DND-41 (cell line): ENCODE results near the gene S100A14.
"Not testable (repeated sequence)": the region's sequence is repeated elsewhere in the genome, so short reads cannot be mapped to it uniquely, and the experiment has no call there.

Experiments
- ATAC-seq: fragments of 200-7000 bp; cut with Tn5 transposase; 3 replicates; pipeline ENCODE4 v1.9.1; 2021; ENCODE audit warnings: low read depth; ENCODE audit not compliant: insufficient read depth
- DNase-seq: peaks from one replicate; pipeline ENCODE4 v3.0.0-alpha.2; 2020
- H2AFZ ChIP-seq: 2 replicates; pipeline ENCODE4 v1.6.0; 2012; ENCODE audit warnings: low read depth, low read length
- H3K27ac ChIP-seq: 2 replicates; pipeline ENCODE4 v1.5.1; 2012; ENCODE audit warnings: low read length, inconsistent platforms
- H3K27me3 ChIP-seq: fragments of 200-600 bp; sonication (generic); 2 replicates; pipeline ENCODE4 v1.6.0; 2012; ENCODE audit warnings: low read length, mild to moderate bottlenecking, inconsistent platforms; ENCODE audit not compliant: insufficient read depth, poor library complexity
- H3K36me3 ChIP-seq: 2 replicates; pipeline ENCODE4 v1.5.1; 2012; ENCODE audit warnings: low read length, inconsistent platforms; ENCODE audit not compliant: insufficient read depth
- H3K4me1 ChIP-seq: 2 replicates; pipeline ENCODE4 v1.5.1; 2012; ENCODE audit warnings: mild to moderate bottlenecking, low read length; ENCODE audit not compliant: insufficient read depth
- H3K4me2 ChIP-seq: 2 replicates; pipeline ENCODE4 v1.6.0; 2012; ENCODE audit warnings: mild to moderate bottlenecking, moderate library complexity, low read length, inconsistent platforms; ENCODE audit not compliant: insufficient read depth
- H3K4me3 ChIP-seq, 2 experiments: fragments of 200-600 bp in 1 of 2; shearing (Covaris generic) in 1 of 2; 2 replicates each; pipeline ENCODE4 v1.5.1; 2012 to 2016; ENCODE audit warnings: inconsistent platforms in 2 of 2, low read length in 2 of 2, mild to moderate bottlenecking in 2 of 2, low read depth in 1 of 2, moderate library complexity in 1 of 2
- H3K79me2 ChIP-seq: 2 replicates; pipeline ENCODE4 v1.6.0; 2012; ENCODE audit warnings: low read length, inconsistent platforms; ENCODE audit not compliant: insufficient read depth
- H3K9ac ChIP-seq: 2 replicates; pipeline ENCODE4 v1.6.0; 2012; ENCODE audit warnings: low read depth, mild to moderate bottlenecking, inconsistent platforms, low read length, moderate library complexity
- H3K9me3 ChIP-seq: 2 replicates; pipeline ENCODE4 v1.5.1; 2012; ENCODE audit warnings: low read length, moderate library complexity, mild to moderate bottlenecking, inconsistent platforms; ENCODE audit not compliant: insufficient read depth, severe bottlenecking
- H4K20me1 ChIP-seq: 2 replicates; pipeline ENCODE4 v1.6.0; 2012; ENCODE audit warnings: low read length; ENCODE audit not compliant: insufficient read depth
- EZH2 ChIP-seq: IDR thresholded peaks from 3 replicates; pipeline ENCODE4 v1.6.1; 2012; ENCODE audit warnings: borderline replicate concordance, low read depth, mild to moderate bottlenecking, moderate library complexity, low read length, inconsistent platforms; ENCODE audit not compliant: severe bottlenecking
- TF ChIP-seq, protein P1 (sequence below): IDR thresholded peaks from 2 replicates; pipeline ENCODE4 v1.5.1; 2012; ENCODE audit warnings: borderline replicate concordance, low read length, moderate library complexity, mild to moderate bottlenecking; ENCODE audit not compliant: poor library complexity, severe bottlenecking; ENCODE audit errors: extremely low read depth

Gene S100A14

DNA sequence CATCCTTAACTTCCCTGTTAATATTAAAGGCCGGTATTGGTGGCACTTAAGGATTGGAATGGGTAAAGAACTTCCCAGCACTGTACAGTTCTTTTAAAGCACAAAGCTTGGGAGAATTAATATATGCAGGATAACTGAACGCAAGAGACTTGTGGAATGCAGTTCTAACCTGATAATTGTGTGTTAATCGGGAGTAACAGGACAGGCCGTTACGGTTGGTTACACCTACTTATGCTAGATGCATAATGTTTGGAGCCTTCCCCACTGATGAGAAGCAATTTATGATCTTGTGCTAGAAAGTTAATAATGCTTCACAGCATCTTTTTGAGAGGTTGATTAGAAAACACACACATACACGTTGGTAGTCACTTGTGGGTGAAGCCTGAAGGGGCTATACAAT, 24.7 kb upstream of the S100A14 start:
- no peak for DNase-seq
- Histone ChIP-seq H3K36me3 (peaks cover 100% of the 10 kb centered on the region), H3K9ac (no peak overlapping the region), H3K79me2 (peaks cover 68% of the 10 kb centered on the region), H3K4me2 (no peak overlapping the region), H2AFZ (no peak overlapping the region), H4K20me1 (peaks cover 29% of the 10 kb centered on the region; the same call in 1 of the 2 replicates), H3K9me3 (no peaks in the 10 kb centered on the region), H3K27me3 (no peaks in the 10 kb centered on the region), H3K4me1 (peaks cover 21% of the 10 kb centered on the region), H3K4me3 (no peak overlapping the region), H3K27ac (no peak overlapping the region)
- TF ChIP-seq, protein P1, sequence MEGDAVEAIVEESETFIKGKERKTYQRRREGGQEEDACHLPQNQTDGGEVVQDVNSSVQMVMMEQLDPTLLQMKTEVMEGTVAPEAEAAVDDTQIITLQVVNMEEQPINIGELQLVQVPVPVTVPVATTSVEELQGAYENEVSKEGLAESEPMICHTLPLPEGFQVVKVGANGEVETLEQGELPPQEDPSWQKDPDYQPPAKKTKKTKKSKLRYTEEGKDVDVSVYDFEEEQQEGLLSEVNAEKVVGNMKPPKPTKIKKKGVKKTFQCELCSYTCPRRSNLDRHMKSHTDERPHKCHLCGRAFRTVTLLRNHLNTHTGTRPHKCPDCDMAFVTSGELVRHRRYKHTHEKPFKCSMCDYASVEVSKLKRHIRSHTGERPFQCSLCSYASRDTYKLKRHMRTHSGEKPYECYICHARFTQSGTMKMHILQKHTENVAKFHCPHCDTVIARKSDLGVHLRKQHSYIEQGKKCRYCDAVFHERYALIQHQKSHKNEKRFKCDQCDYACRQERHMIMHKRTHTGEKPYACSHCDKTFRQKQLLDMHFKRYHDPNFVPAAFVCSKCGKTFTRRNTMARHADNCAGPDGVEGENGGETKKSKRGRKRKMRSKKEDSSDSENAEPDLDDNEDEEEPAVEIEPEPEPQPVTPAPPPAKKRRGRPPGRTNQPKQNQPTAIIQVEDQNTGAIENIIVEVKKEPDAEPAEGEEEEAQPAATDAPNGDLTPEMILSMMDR = no peak
- TF ChIP-seq EZH2 = no peak
- ATAC-seq = no peak

DNA sequence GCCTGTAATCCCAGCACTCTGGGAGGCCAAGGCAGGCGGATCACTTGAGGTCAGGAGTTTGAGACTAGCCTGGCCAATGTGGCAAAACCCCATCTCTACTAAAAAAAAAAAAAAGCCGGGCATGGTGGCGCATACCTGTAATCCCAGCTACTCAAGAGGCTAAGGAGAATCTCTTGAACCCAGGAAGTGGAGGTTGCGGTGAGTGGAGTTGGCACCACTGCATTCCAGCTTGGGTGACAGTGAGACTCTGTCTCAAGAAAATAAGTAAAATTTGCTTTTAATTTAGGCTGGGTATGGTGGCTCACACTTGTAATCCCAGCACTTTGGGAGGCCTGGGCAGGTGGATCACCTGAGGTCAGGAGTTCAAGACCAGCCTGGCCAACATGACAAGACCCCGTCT, 24.1 kb upstream of the S100A14 start:
- not testable (repeated sequence) for H3K4me3 ChIP-seq, H3K9me3 ChIP-seq, DNase-seq, H3K9ac ChIP-seq, H3K27ac ChIP-seq, H3K27me3 ChIP-seq, H3K4me2 ChIP-seq, ATAC-seq, H2AFZ ChIP-seq
- Histone ChIP-seq H3K36me3 (peaks cover 100% of the 10 kb centered on the region), H3K4me1 (peaks cover 27% of the 10 kb centered on the region), H4K20me1 (peaks cover 29% of the 10 kb centered on the region; the same call in 1 of the 2 replicates), H3K79me2 (peaks cover 74% of the 10 kb centered on the region)

DNA sequence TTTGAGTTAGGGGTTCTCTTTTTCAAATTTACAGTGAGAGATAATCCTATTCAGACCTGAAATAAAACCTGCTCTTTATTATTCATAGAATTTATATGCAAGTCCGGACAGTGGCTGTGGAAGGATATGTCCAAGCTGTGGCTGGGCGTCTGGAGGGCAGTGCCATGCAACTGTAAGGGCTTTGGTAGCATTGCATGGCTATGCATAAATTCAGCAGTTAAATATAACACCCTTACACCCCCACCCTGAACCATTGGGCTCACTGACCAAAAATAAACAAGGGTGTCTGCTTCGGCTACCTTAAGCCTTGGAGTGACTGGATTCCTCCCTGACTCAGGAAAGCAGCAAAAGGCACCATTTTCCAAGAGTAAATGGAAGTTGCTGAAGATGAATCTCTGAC, 23.2 kb upstream of the S100A14 start:
- no peak for ATAC-seq
- Histone ChIP-seq H3K79me2 (peaks cover 84% of the 10 kb centered on the region), H3K4me2 (no peak overlapping the region)

DNA sequence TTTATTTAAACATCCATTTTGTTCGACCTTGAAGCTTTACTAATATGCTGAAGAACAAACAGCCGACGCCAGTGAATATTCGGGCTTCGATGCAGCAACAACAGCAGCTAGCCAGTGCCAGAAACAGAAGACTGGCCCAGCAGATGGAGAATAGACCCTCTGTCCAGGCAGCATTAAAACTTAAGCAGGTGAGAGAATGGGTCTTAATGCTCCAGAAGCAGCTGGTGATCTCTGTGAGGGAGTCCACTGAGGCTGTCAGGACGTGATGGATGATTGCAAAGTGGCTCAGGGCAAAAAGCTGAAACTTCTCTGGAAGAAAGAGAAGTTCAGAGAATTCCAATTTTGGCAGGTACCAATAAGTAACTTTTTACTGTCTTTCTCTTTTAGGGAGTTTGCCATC, 22.1 kb upstream of the S100A14 start:
- Histone ChIP-seq H4K20me1 (peaks cover 24% of the 10 kb centered on the region; the same call in 1 of the 2 replicates), H2AFZ (no peak overlapping the region), H3K27ac (no peak overlapping the region), H3K4me3 (no peak overlapping the region), H3K4me2 (no peak overlapping the region), H3K79me2 (peaks cover 82% of the 10 kb centered on the region), H3K36me3 (peaks cover 81% of the 10 kb centered on the region), H3K4me1 (peaks cover 35% of the 10 kb centered on the region), H3K9me3 (no peaks in the 10 kb centered on the region), H3K9ac (no peak overlapping the region), H3K27me3 (no peaks in the 10 kb centered on the region)
- no peak for ATAC-seq
- TF ChIP-seq EZH2 = no peak
- TF ChIP-seq, protein P1 = no peak
- no peak for DNase-seq

More for the DNA sequence above, 23.2 kb upstream of the S100A14 start:
- H3K4me3 ChIP-seq = no peak overlapping the region
- no peak for DNase-seq
- H2AFZ ChIP-seq = no peak overlapping the region
- H3K27ac ChIP-seq = no peak overlapping the region
- peaks cover 31% of the 10 kb centered on the region for H3K4me1 ChIP-seq
- no peak for TF ChIP-seq EZH2
- TF ChIP-seq, protein P1 = no peak
- H4K20me1 ChIP-seq = peaks cover 24% of the 10 kb centered on the region; the same call in 1 of the 2 replicates
- no peaks in the 10 kb centered on the region for H3K27me3 ChIP-seq
- H3K9ac ChIP-seq = no peak overlapping the region
- H3K9me3 ChIP-seq = no peaks in the 10 kb centered on the region
- H3K36me3 ChIP-seq = peaks cover 91% of the 10 kb centered on the region
